Gastroesophageal sphincter (tissue), 4 donors: ENCODE measurements around the gene OR5M8. TPM values are rescaled to one million over a fixed set of nuclear protein-coding genes. Genes with fewer than 3 reads are reported as not detected.

ENCODE experiments used
- ATAC-seq: fragments of 150-250 bp; one replicate; pipeline ENCODE4 v1.9.1; 2016; ENCODE audit warnings: mild to moderate bottlenecking, moderate library complexity
- H3K27ac ChIP-seq, 4 donors: fragments of 200-600 bp; sonication (generic) in 3 of 4; 1 replicate in 3 of 4; 2 replicates in 1 of 4; pipeline ENCODE4 v1.5.1; 2016 to 2019
- H3K27me3 ChIP-seq: fragments of 200-600 bp; sonication (generic); one replicate; pipeline ENCODE4 v1.5.1; 2019
- H3K36me3 ChIP-seq, 2 donors: fragments of 200-600 bp; sonication (generic); one replicate each; pipeline ENCODE4 v1.5.1; 2019; ENCODE audit warnings: control low read depth in 1 of 2
- H3K4me1 ChIP-seq, 3 donors: fragments of 200-600 bp; sonication (generic); 1 replicate in 2 of 3; 2 replicates in 1 of 3; pipeline ENCODE4 v1.5.1; 2016 to 2019; ENCODE audit warnings: control low read depth in 2 of 3
- H3K4me3 ChIP-seq, 2 donors: fragments of 200-600 bp; sonication (generic); one replicate each; pipeline ENCODE4 v1.5.1; 2019; ENCODE audit warnings: mild to moderate bottlenecking in 1 of 2, moderate library complexity in 1 of 2
- H3K9me3 ChIP-seq, 3 donors: fragments of 200-600 bp; sonication (generic); one replicate each; pipeline ENCODE4 v1.5.1; 2017 to 2019; ENCODE audit warnings: control low read depth in 2 of 3
- CTCF ChIP-seq, 4 experiments: fragments of 200-600 bp in 2 of 4; fragments of 450-650 bp in 2 of 4; sonication (generic) in 1 of 4; IDR thresholded peaks; one replicate each; pipeline ENCODE4 v1.5.1; 2017 to 2019; ENCODE audit warnings: antibody characterized with exemption in 4 of 4, mild to moderate bottlenecking in 2 of 4, moderate library complexity in 2 of 4
- EP300 ChIP-seq: sonication (generic); formaldehyde crosslinking; IDR thresholded peaks from one replicate; pipeline ENCODE4 v1.6.1; 2017; ENCODE audit warnings: antibody characterized with exemption, mild to moderate bottlenecking
- POLR2A ChIP-seq, 2 donors: fragments of 450-650 bp; IDR thresholded peaks; one replicate each; pipeline ENCODE4 v1.6.1; 2017; ENCODE audit warnings: antibody characterized with exemption in 2 of 2, mild to moderate bottlenecking in 2 of 2, moderate library complexity in 1 of 2
- POLR2AphosphoS5 ChIP-seq: sonication (generic); formaldehyde crosslinking; IDR thresholded peaks from one replicate; pipeline ENCODE4 v1.6.1; 2017; ENCODE audit warnings: antibody characterized with exemption
- WGBS, 2 donors: methylation state at CpG; one replicate each; pipeline ENCODE4 v1.1.5; 2018; ENCODE audit warnings: low coverage in 1 of 2; 5-methylcytosine and 5-hydroxymethylcytosine counted together
- total RNA-seq, 4 donors: library from RNA; depleted of rRNA; stranded (reverse); fragments of >200 nt; gene quantifications; one replicate each; pipeline ENCODE4 v1.1.0, GENCODE V29; 2016

OR5M8 gene
- total RNA-seq, 4 donors from 2014 or later: not detected

- TF ChIP-seq CTCF (IDR thresholded peaks at IDR 0.05) (no peak), POLR2AphosphoS5 (no peak), EP300 (no peak), POLR2A (IDR thresholded peaks at IDR 0.05) (no peak)
- Histone ChIP-seq H3K4me1 (no peaks in the 10 kb centered on the region), H3K9me3 (no peaks in the 10 kb centered on the region), H3K27ac (no peak overlapping the region), H3K4me3 (no peak overlapping the region), H3K36me3 (no peaks in the 10 kb centered on the region), H3K27me3 (no peaks in the 10 kb centered on the region)
- no peak for ATAC-seq
- 53 to 79% methylated on average over 1 of the region's 1 CpG for WGBS, 2 donors
Observed at GRCh38 chr11:56474729-56475235, 16.4 kb downstream of the OR5M8 start.

GRCh38 chr11:56473252-56473651 is 17.9 kb downstream of the OR5M8 start, which contains the start of gene OR5M3:
TSS of gene OR5M3 (minus strand) at chr11:56473352. CDS start at chr11:56470497, 2,855 bp downstream.
- no peaks in the 10 kb centered on the region for H3K27me3 ChIP-seq
- no peak within 1 kb of the TSS for H3K4me3 ChIP-seq
- TF ChIP-seq POLR2AphosphoS5: no peak
- TF ChIP-seq EP300: no peak
- TF ChIP-seq POLR2A (IDR thresholded peaks at IDR 0.05): no peak
- no peak for TF ChIP-seq CTCF (IDR thresholded peaks at IDR 0.05)
- H3K36me3 ChIP-seq: no peaks in the 10 kb centered on the region
- 80 to 87% methylated on average over 5 to 6 of the region's 6 CpGs for WGBS, 2 donors
- no peaks in the 10 kb centered on the region for H3K4me1 ChIP-seq
- H3K27ac ChIP-seq: no peak within 1 kb of the TSS
- no peaks in the 10 kb centered on the region for H3K9me3 ChIP-seq
- ATAC-seq: no peak

- H3K4me3 ChIP-seq: no peak overlapping the region
- H3K27ac ChIP-seq: no peak overlapping the region
- no peaks in the 10 kb centered on the region for H3K4me1 ChIP-seq
- ATAC-seq: no peak
- TF ChIP-seq POLR2AphosphoS5 (no peak), EP300 (no peak), CTCF (IDR thresholded peaks at IDR 0.05) (no peak), POLR2A (IDR thresholded peaks at IDR 0.05) (no peak)
- H3K9me3 ChIP-seq: no peaks in the 10 kb centered on the region
- 85 to 100% methylated on average over 1 of the region's 1 CpG for WGBS, 2 donors
- H3K27me3 ChIP-seq: no peaks in the 10 kb centered on the region
- no peaks in the 10 kb centered on the region for H3K36me3 ChIP-seq
Observed at GRCh38 chr11:56457076-56457475, 34.1 kb downstream of the OR5M8 start.

- 58 to 64% methylated on average over 4 of the region's 4 CpGs for WGBS, 2 donors
- ATAC-seq: no peak
- no peaks in the 10 kb centered on the region for H3K27me3 ChIP-seq
- no peaks in the 10 kb centered on the region for H3K36me3 ChIP-seq
- no peaks in the 10 kb centered on the region for H3K9me3 ChIP-seq
- H3K4me1 ChIP-seq: no peaks in the 10 kb centered on the region
- no peak overlapping the region for H3K27ac ChIP-seq
- no peak overlapping the region for H3K4me3 ChIP-seq
- no peak for TF ChIP-seq CTCF (IDR thresholded peaks at IDR 0.05)
- TF ChIP-seq EP300: no peak
- no peak for TF ChIP-seq POLR2AphosphoS5
- no peak for TF ChIP-seq POLR2A (IDR thresholded peaks at IDR 0.05)
Observed at GRCh38 chr11:56453521-56453920, 37.6 kb downstream of the OR5M8 start.

Other genes starting within 250 kb of the OR5M8 start
- not detected for gene OR5T3, start 239.1 kb downstream of the OR5M8 start, total RNA-seq
- not detected for gene OR5T1, start 217.2 kb downstream of the OR5M8 start, total RNA-seq
- not detected for gene OR8H1, start 199.1 kb downstream of the OR5M8 start, total RNA-seq
- not detected for gene OR8K3, start 176.2 kb downstream of the OR5M8 start, total RNA-seq
- not detected for gene OR8K1, start 145.3 kb downstream of the OR5M8 start, total RNA-seq
- gene OR8J1, start 137.1 kb downstream of the OR5M8 start, total RNA-seq: not detected
- gene OR8U1, start 115.7 kb downstream of the OR5M8 start, total RNA-seq: not detected
- gene OR5AL1, start 78.7 kb downstream of the OR5M8 start, total RNA-seq: not detected
- not detected for gene OR5M3, start 18.0 kb downstream of the OR5M8 start, total RNA-seq
- gene OR5M11, start 51.9 kb upstream of the OR5M8 start, total RNA-seq: not detected
- gene OR5M10, start 86.4 kb upstream of the OR5M8 start, total RNA-seq: not detected
- under 1 TPM in 1 of 4 donors, not detected in 3; 0.08 TPM for gene OR5M1, start 123.5 kb upstream of the OR5M8 start, total RNA-seq
- not detected for gene OR5AP2, start 151.1 kb upstream of the OR5M8 start, total RNA-seq
- not detected for gene OR5AR1, start 172.3 kb upstream of the OR5M8 start, total RNA-seq
- gene OR9G1, start 207.7 kb upstream of the OR5M8 start, total RNA-seq: not detected